ENCODE data around the gene NXF2.
"Not testable (repeated sequence)": the region's sequence is repeated elsewhere in the genome, so short reads cannot be mapped to it uniquely, and the experiment has no call there.

NXF2 gene

GRCh38 chrX:102246893-102247292, at the start of gene NXF2:
NXF2 (plus strand) TSS chrX:102247167; CDS start chrX:102307079, 59,912 bp downstream.
- FAIRE-seq: not testable (repeated sequence)

GRCh38 chrX:102207940-102208339, 39.0 kb upstream of the NXF2 start:
- FAIRE-seq: not testable (repeated sequence)

GRCh38 chrX:102214986-102215385, 32.0 kb upstream of the NXF2 start, which contains the start of gene TCP11X1:
TCP11X1 (plus strand) TSS chrX:102215301.
- not testable (repeated sequence) for FAIRE-seq

GRCh38 chrX:102216497-102216896, 30.5 kb upstream of the NXF2 start:
- not testable (repeated sequence) for FAIRE-seq

- FAIRE-seq: not testable (repeated sequence)
Measured at GRCh38 chrX:102235678-102236077, 11.3 kb upstream of the NXF2 start.

- FAIRE-seq: not testable (repeated sequence)
Measured at GRCh38 chrX:102240265-102240664, 6.7 kb upstream of the NXF2 start.

GRCh38 chrX:102272231-102272630, 25.3 kb downstream of the NXF2 start:
- FAIRE-seq: not testable (repeated sequence)

- FAIRE-seq: no peak
Measured at GRCh38 chrX:102338162-102338561, 91.2 kb downstream of the NXF2 start.

GRCh38 chrX:102339312-102340298, 92.6 kb downstream of the NXF2 start:
- no peak for FAIRE-seq

GRCh38 chrX:102341867-102342266, 94.9 kb downstream of the NXF2 start:
- no peak for FAIRE-seq

GRCh38 chrX:102345916-102346315, 98.9 kb downstream of the NXF2 start:
- FAIRE-seq: no peak

Data from colon (tissue), 2 donors.